Mononuclear cell (primary cell): ENCODE measurements around the gene TMEM38A. TPM values are rescaled to one million over a fixed set of nuclear protein-coding genes. Genes with fewer than 3 reads are reported as not detected.
"Not testable (repeated sequence)": the region's sequence is repeated elsewhere in the genome, so short reads cannot be mapped to it uniquely, and the experiment has no call there.

Experiments
- H3K27me3 ChIP-seq: 2 replicates; pipeline ENCODE4 v1.6.0; 2011; ENCODE audit warnings: low read length, control low read depth; ENCODE audit not compliant: insufficient read depth
- H3K4me1 ChIP-seq: 2 replicates; pipeline ENCODE4 v1.5.1; 2011; ENCODE audit warnings: mild to moderate bottlenecking, low read length, control low read depth; ENCODE audit not compliant: insufficient read depth
- H3K4me3 ChIP-seq: 2 replicates; pipeline ENCODE4 v1.5.1; 2011; ENCODE audit warnings: mild to moderate bottlenecking, low read length, moderate library complexity
- H3K9me3 ChIP-seq: 2 replicates; pipeline ENCODE4 v1.5.1; 2011; ENCODE audit warnings: low read depth, mild to moderate bottlenecking, control low read depth, low read length
- total RNA-seq: library from RNA; depleted of rRNA; stranded (reverse); fragments of >200 nt; gene quantifications from one replicate; pipeline ENCODE4 v1.2.3, GENCODE V29; 2012

The TMEM38A gene
- total RNA-seq, 1 donor, result 2.7 TPM

- Histone ChIP-seq H3K27me3 (no peaks in the 10 kb centered on the region), H3K4me3 (peak overlapping the region; percentile 88), H3K9me3 (no peaks in the 10 kb centered on the region), H3K4me1 (peaks cover 37% of the 10 kb centered on the region)
Measured at GRCh38 chr19:16627193-16627927, 33.6 kb upstream of the TMEM38A start.

DNA sequence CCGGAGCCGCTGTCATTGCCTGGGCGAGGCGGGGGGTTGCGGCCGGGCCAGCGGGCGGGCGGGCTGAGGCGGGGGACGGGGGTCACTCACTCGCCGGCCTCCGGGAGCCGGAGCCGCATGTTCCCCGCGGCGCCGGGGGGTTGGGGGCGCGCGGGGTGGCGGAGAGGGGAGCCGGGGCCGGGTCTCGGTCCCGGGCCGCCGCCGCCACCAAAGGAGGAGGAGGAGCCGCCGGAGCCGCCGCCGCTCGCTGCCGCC, 33.1 kb upstream of the TMEM38A start:
- Histone ChIP-seq H3K4me1 (peaks cover 37% of the 10 kb centered on the region), H3K9me3 (no peaks in the 10 kb centered on the region), H3K27me3 (no peaks in the 10 kb centered on the region), H3K4me3 (peak overlapping the region; percentile 88)

GRCh38 chr19:16628183-16628983, 32.6 kb upstream of the TMEM38A start, which contains the start of gene MED26:
Gene MED26, minus strand, starts transcription at chr19:16628204. Its CDS starts 261 bp downstream, at chr19:16627943.
- Histone ChIP-seq H3K4me1 (peaks cover 37% of the 10 kb centered on the region), H3K9me3 (no peaks in the 10 kb centered on the region), H3K4me3 (peak within 1 kb of the TSS; percentile 88), H3K27me3 (no peaks in the 10 kb centered on the region)

- H3K9me3 ChIP-seq, result no peaks in the 10 kb centered on the region
- H3K4me1 ChIP-seq, result peaks cover 37% of the 10 kb centered on the region
- H3K27me3 ChIP-seq, result no peaks in the 10 kb centered on the region
- peak overlapping the region; percentile 88 for H3K4me3 ChIP-seq
Measured at GRCh38 chr19:16628984-16629691, 31.8 kb upstream of the TMEM38A start.

- peaks cover 21% of the 10 kb centered on the region for H3K4me1 ChIP-seq
- H3K4me3 ChIP-seq, result no peak overlapping the region
- H3K27me3 ChIP-seq, result no peaks in the 10 kb centered on the region
- H3K9me3 ChIP-seq, result no peaks in the 10 kb centered on the region
Measured at GRCh38 chr19:16631465-16631864, 29.5 kb upstream of the TMEM38A start.

DNA sequence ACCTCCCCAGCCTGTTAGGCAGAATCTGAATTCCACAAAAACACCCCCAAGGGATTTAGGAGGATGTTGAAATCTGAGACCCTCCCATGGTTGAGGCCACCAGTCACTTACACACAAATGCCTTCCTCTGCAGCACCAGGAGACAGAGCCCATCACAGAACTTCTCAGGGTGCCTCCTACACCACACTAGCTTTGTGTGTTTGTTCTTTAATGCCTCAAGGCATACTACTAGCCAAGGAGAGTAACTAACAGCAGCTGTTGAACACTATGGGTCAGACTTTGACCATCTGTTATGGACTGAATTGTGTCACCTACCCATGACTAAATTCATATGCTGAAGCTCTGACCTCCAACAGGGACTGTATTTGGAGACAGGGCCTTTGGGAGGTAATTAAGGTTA, 23.4 kb upstream of the TMEM38A start:
- no peaks in the 10 kb centered on the region for H3K4me1 ChIP-seq
- H3K4me3 ChIP-seq, result no peak overlapping the region
- H3K27me3 ChIP-seq, result no peaks in the 10 kb centered on the region
- H3K9me3 ChIP-seq, result no peaks in the 10 kb centered on the region

DNA sequence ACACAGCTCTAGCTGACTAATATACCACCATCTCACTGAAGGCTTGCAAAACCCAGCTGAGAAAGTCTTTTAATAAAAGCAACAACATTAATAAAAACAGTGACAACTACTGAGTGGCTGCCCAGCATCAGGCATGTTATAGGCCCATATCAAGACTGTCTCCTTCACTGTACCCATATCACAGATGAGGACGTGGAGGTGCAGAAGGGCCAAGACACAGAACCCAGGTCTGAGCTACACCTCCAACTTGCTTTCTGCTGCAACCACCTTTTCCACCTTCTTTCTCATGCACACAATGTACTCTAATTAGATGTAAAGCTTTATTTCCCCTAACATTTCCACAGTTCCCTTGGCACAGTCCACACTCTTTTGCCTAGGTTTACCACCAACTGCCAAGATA, 22.3 kb upstream of the TMEM38A start:
- no peaks in the 10 kb centered on the region for H3K4me1 ChIP-seq
- H3K9me3 ChIP-seq, result no peaks in the 10 kb centered on the region
- no peak overlapping the region for H3K4me3 ChIP-seq
- H3K27me3 ChIP-seq, result no peaks in the 10 kb centered on the region

GRCh38 chr19:16640951-16641350, 20.0 kb upstream of the TMEM38A start:
- Histone ChIP-seq H3K27me3 (no peaks in the 10 kb centered on the region), H3K4me3 (no peak overlapping the region), H3K4me1 (no peaks in the 10 kb centered on the region), H3K9me3 (no peaks in the 10 kb centered on the region)

DNA sequence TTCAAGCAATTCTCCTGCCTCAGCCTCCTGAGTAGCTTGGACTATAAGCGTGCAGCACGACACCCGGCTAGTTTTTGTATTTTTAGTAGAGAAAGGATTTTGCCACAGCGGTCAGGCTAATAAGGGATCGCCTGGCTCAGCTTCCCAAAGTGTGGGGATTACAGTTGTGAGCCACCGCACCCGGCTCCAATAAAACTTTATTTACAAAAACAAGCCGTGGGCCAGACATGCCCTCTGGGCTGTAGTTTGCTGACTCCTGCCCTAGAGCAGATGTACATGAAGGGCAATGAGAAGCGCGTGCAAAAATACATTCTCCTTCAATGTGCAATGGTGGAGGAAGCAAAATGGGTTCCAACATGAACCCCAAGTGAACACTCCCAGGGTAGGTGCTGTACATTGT, 19.2 kb upstream of the TMEM38A start:
- no peaks in the 10 kb centered on the region for H3K27me3 ChIP-seq
- no peak overlapping the region for H3K4me3 ChIP-seq
- no peaks in the 10 kb centered on the region for H3K4me1 ChIP-seq

GRCh38 chr19:16645140-16645539, 15.8 kb upstream of the TMEM38A start:
- H3K27me3 ChIP-seq, result no peaks in the 10 kb centered on the region

More for the DNA sequence above, 19.2 kb upstream of the TMEM38A start:
- no peaks in the 10 kb centered on the region for H3K9me3 ChIP-seq

DNA sequence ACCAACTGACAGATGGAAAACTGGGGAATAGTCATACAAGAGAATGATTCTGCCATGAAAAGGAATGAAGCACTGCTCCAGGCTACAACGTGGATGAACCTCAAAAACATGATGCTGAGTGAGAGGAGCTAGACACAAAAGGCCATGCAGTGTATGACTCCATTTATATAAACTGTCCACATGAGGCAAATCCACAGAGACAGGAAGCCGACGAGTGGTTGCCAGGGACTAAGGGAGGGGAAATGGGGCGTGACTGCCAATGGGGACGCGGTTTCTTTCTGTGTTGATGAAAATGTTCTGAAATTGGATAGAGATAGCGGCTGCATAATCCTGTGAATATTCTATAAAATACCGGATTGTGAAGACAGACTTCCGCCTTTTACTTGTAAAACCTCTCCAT, 11.2 kb upstream of the TMEM38A start:
- Histone ChIP-seq H3K27me3 (no peaks in the 10 kb centered on the region), H3K9me3 (no peaks in the 10 kb centered on the region), H3K4me1 (peaks cover 9% of the 10 kb centered on the region), H3K4me3 (no peak overlapping the region)

More at GRCh38 chr19:16645140-16645539, 15.8 kb upstream of the TMEM38A start:
- Histone ChIP-seq H3K4me3 (no peak overlapping the region), H3K9me3 (no peaks in the 10 kb centered on the region), H3K4me1 (no peaks in the 10 kb centered on the region)

GRCh38 chr19:16650821-16651220, 10.1 kb upstream of the TMEM38A start:
- Histone ChIP-seq H3K4me3 (no peak overlapping the region), H3K4me1 (peaks cover 9% of the 10 kb centered on the region), H3K9me3 (no peaks in the 10 kb centered on the region), H3K27me3 (no peaks in the 10 kb centered on the region)

GRCh38 chr19:16651421-16652188, 9.3 kb upstream of the TMEM38A start:
- not testable (repeated sequence) for H3K4me3 ChIP-seq, H3K9me3 ChIP-seq, H3K4me1 ChIP-seq, H3K27me3 ChIP-seq

DNA sequence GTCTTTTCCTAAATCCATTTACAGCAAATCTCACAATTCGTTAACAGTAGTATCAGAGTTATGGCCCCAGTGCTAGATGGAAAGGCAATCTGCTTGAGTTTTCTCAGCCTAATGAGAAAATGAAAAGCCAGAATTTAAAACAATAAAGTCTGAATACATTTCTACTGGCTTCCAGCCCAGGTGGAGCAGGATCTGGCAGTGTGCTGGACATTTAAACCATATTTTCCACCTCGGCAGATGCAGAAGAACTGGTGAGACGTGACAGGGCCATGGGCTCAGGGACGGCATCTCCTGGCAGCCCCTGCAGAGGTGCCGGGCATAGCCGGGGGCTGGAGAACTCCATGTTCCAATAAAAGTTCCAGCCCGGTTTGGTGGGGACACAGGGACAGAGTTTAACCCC, 8.1 kb upstream of the TMEM38A start:
- Histone ChIP-seq H3K27me3 (no peaks in the 10 kb centered on the region), H3K9me3 (no peaks in the 10 kb centered on the region), H3K4me3 (no peak overlapping the region), H3K4me1 (peaks cover 11% of the 10 kb centered on the region)

- no peaks in the 10 kb centered on the region for H3K9me3 ChIP-seq
- no peaks in the 10 kb centered on the region for H3K27me3 ChIP-seq
- peaks cover 24% of the 10 kb centered on the region for H3K4me1 ChIP-seq
- no peak overlapping the region for H3K4me3 ChIP-seq
Measured at GRCh38 chr19:16654140-16654539, 6.8 kb upstream of the TMEM38A start.
